GM18951 (cell line): Measurements from ENCODE around the gene CNPY1.

Source experiments
- POLR2A ChIP-seq: IDR thresholded peaks from 4 replicates; pipeline ENCODE4 v1.6.1; 2011; ENCODE audit warnings: mild to moderate bottlenecking; ENCODE audit not compliant: insufficient read length, insufficient read depth; ENCODE audit errors: extremely low read depth
- in situ Hi-C: fragments of 300-500 bp; cut with MboI; formaldehyde crosslinking; loops from one replicate; pipeline ENCODE4 v1.12.0; 2022; ENCODE audit warnings: low sequenced_read_pairs, mixed read lengths, inconsistent platforms; ENCODE audit not compliant: unreplicated experiment

The CNPY1 gene

DNA sequence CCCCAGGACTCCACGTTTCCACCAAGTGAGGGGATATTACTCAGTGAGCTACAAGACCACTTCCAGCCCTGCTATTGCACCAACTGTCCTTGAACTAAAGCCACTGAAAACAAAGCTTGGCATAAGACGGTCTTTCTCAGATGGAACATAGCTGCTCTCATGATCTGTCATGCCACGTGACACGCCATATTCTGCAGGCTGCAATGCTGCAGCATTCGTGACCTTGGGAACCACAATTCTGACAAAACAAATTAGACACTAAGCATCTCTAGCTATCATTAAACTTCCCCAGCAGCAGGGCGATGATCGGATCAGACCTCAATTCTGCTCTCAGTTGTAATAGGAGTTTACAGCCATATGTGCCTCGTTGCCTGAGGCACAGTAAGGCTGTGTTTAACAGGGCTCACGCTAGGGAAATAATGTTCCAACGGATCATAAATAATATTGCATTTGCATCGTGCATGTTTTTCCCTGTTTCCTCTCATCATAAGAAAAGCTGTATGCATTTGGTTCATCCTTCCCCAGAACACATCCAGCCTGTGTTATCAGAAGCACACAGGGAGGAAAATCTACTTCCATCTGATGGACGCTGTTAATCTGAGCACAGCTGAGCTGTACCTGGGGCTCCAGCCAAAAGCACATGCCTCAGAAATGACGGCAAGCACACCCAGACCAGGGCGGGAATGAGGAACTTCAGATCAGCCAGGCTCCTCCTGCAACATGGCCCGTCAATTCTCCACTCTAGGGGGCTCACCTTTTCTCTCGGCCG, 38.6 kb upstream of the CNPY1 start:
- in situ Hi-C loops, result no loop called here

DNA sequence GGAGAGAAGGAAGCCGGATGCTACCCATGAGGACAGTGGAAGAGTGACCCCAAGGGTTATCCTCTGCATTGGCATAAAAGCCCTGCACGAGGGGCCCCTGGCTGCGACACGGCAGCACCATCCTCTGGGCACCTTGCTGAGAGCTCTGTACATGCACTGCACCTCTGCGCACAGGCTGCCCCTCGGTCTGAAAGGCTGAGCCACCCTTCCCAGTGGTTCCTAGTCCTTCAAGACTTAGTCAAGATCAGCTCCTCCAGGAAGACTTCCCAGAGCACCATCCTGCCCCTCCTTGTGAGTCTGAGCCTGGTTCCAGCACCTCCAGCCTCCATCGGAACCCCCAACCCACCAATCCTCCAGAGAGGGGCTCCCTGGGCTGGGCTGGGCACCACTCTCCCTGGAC, 37.9 kb upstream of the CNPY1 start:
- TF ChIP-seq POLR2A, result no peak
- in situ Hi-C loops, result no loop called here

More for the DNA sequence above, 38.6 kb upstream of the CNPY1 start:
- no peak for TF ChIP-seq POLR2A

DNA sequence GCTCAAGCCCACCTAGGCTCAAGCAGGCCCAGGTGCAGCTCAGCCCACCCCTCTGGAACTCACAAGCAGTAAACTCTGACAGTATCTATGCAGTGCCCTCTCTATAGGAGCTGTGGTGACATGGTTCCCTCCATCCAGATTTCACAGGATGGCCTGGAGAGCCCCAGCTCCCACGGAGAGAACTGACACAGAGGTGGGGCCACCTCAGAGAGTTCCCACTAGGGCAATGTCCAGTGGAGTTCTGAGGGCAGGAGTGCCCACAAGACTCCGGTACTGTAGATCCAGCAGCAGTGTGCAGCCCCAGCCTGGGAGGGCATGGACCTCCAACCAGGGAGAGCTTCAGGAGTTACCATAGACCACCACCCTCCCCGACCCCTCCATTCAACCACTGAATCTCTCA, 37.3 kb upstream of the CNPY1 start:
- in situ Hi-C loops, result no loop called here
- no peak for TF ChIP-seq POLR2A

DNA sequence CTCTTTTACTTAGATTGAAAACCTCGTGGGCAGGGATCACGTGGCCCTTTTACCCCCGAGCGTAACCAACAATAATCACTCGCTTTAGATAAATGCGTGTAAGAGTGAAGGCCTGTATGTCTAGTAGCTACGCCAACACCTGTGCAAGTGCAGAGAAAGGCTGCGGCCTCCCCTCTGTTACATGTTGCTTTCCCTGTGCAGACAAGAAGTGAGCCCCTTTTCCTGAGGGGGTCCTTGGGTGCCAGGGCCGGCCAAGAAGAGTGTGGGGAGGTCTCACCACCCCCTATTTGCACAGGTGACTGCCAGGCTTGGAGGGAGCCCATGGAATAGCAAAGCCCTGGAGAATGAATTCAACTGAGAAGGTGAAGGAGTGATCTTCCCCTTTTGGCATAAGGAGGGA, 35.6 kb upstream of the CNPY1 start:
- TF ChIP-seq POLR2A, result no peak
- in situ Hi-C loops, result no loop called here

DNA sequence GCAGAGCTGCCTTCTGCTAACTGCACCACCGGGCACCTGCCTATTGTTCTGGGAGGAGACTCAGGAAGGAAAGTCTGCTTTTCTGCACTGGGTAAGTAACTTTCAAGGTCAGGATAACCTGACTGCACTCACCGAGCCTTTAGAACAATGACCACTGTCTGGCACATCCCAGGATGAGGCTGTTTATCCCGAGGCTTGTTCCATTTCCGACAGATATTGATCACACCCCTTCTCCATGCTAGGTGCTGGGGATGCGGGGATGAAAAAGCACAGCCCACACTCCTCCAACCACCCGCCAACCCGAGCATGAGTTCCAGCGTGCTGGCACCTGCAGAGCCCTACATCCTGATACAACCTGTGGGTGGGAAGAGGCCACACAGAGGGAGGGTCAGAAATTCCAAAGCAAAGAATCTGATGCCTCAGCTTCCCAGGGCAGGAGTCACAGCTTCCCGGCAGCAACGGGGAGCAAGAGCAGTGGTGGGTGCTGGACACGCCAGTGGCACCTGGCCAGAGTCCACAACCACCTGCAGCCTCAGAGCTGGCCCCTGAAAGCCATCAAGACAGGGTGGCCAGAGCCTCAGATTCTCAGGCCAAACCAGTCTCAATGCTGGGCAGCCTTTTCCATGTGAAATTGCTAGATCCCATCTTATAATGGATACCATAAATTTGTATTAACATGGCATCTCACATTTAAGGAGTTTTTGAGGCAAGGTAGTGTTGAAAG, 34.9 kb upstream of the CNPY1 start:
- no peak for TF ChIP-seq POLR2A
- in situ Hi-C loops, result no loop called here

DNA sequence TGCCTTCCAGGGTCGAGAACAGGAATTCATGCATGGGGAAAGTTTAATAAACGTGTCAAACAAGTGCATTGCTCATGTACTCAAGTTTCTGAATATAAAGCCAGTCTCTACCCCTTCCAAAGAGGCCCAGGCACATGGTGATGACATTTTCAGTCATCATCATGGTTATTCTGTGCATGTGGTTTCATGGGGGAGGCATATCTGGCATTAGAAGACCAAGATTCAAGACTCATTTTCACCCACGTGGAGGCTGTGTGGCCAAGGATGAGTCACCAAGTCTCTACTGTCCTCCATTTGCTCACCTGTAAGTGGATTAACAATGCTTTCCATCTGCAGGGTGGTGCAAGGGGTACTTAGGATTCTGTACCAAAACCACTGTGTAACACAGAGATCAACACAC, 34.0 kb upstream of the CNPY1 start:
- in situ Hi-C loops, result no loop called here
- no peak for TF ChIP-seq POLR2A

DNA sequence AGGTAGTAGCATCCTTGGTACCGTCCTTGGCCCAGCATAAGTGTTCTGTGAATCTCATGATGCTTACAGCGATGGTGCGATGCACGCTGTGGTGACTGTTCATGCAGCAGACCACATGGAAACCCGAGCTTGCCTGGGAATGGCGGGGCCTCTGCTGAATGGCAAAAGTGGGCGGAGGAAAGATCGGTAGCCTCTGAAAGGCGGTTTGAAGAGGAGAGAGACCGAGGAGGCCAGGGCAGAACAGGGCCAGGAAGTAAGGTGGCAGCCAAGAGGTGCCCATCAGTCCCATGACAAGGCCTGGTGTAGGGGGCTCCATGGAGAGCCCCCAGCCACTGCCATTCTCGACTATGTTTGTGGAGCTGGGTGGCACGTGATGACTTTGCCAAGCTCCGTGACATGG, 33.2 kb upstream of the CNPY1 start:
- TF ChIP-seq POLR2A, result no peak
- in situ Hi-C loops, result no loop called here

DNA sequence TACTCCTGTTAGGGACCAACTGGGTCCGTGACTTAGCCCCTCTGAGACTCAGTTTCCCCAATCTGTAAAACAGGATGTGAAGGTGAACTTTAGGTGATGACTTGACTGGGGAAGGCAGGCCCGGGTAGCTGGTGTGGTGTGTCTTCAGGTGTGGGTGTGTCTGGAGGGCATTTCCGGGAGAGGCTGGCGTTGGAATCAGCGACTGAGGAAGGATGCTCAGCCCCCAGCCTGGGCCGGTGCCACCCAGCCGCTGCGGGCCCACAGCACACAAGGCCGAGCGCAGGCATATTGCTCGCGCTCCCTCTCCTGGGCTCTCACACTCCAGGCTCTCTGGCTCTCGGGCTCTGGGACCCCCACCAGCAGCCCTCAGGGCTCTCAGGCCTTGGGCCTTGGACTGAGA, 31.7 kb upstream of the CNPY1 start:
- in situ Hi-C loops, result no loop called here
- TF ChIP-seq POLR2A, result no peak

DNA sequence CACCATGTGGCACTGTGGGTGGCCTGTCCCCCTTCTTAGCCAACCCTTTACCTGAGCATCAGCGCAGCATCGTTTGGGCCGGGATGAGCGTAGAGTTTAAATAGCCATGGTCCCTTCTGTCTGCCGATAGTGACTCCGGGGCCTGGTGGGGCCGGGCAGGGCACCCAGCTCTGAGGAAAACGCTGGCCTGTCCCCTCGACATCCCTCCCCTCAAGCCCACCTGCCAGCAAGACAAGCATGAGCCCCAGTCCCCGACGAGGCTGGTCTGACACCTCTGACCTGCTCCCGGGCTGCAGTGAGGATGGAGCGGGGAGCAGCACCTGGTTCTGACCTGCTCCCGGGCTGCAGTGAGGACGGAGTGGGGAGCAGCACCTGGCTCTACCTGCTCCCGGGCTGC, 31.1 kb upstream of the CNPY1 start:
- no peak for TF ChIP-seq POLR2A

DNA sequence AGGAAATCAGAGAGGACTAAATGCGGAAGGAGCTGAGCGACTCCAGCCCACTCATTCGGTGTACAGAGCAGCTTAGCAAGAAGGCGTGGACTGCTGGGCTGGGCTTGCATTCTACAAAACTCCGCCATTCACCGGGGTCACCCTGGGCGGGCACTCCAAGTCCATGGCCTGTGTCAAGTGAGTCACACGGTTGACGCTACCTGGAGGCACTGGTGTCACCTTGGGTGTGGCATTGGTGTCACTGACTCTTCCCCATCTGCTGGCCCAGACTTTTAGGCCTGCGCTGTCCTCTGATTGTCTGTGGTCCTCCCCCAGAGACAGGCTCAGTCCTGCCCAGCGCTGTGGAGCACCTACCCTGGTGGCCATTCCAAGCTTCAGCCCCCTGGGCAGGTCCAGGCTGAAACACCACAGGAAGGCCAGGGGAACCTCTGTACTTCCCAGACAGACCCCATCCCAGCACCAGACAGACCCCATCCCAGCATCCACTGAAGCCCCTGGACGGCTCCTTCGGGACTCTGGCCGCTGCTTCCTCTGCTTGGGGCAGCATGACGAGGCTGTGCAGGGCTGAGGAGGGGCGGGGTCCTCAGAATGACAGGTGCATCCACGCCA, 30.6 kb upstream of the CNPY1 start:
- TF ChIP-seq POLR2A, result no peak

More for the DNA sequence above, 31.1 kb upstream of the CNPY1 start:
- in situ Hi-C loops, result no loop called here

DNA sequence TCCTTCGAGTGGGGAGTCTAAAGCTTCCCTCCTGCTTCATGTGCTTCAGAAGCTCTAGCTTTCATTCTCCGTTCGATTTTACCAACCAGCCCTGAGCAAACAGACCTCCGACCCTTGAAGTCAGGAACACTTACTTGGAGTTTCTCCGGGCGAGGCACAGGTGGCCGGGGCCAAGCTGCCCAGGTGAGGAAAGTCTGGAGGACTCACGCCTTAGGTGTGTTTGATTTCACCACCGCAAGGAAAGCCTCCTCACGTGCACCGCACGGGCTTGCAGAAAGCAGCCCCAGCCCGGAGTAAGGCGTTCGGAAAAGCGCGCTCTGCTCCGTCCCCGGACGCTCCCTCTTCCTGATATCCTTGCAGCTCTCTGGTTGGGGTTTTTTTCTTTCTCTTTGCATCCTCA, 30.1 kb upstream of the CNPY1 start:
- TF ChIP-seq POLR2A, result no peak
- in situ Hi-C loops, result no loop called here

More for the DNA sequence above, 30.6 kb upstream of the CNPY1 start:
- in situ Hi-C loops, result no loop called here

DNA sequence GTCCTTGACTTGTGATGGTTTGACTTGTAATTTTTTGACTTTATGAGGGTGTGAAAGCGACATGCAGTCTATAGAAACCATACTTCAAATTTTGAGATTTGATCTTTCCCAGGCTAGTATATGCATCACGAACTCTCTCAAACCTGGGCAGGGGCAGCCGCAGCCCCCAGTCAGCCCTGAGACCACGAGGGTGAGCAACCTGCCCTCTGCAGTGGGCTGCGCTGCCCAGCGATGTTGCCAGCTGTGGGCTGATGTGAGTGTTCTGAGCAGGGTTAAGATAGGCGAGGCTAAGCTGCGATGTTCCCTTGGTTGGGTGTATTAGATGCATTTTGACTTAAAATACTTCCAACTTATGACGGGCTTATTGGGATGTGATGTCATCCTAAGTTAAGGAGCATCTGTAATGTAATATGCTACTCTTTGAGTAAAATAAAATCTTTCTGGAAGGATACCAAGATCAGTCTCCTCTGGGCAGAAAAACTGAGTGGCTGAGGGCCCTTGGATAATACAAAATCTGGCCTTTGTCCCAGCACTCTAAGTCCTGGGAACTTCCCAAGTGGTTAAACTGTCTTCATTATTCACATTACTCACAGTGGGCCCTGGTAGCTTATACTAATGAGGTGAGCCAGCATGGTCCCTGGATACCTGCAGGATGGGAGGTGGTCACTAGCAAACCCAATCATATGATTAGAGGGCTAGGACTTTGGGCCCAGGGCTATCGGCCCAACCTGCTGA, 28.4 kb upstream of the CNPY1 start:
- in situ Hi-C loops, result no loop called here
- TF ChIP-seq POLR2A, result no peak

DNA sequence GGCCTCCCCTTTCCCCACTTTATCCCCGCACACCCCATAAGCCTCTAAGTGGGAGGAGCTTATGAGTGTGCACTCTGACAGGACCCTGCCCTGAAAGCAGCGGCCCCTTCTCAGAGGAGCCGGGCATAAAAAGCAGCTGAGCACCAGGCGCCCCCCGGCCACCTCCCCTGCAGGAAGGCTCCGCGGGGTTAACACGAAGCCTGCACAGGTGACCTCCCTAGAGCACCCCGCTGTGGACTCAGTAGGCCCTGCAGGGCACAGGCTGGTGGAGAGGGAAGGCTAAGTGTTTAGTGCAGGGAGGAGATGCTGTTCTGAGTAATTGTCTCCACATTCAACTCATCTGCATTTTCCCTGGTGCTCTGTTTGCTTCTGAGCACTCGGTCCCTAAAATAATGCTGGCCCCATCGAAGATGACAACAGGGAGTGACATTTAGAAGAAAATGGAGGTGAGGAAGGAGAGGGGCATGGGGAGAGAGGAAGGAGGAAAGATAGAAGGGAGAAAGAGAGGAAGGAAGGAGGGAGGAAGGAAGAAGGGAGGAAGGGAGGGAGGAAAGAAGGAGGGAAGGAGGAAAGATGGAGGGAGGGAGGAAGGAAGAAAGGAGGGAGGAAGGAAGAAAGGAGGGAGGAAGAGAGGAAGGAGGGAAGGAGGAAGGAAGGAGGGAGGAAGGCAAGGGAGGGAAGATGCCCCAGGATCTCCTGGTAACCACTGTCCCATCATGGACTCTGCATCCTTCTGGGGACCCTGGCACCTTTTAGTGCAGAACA, 25.4 kb upstream of the CNPY1 start:
- in situ Hi-C loops, result no loop called here
- TF ChIP-seq POLR2A, result no peak

DNA sequence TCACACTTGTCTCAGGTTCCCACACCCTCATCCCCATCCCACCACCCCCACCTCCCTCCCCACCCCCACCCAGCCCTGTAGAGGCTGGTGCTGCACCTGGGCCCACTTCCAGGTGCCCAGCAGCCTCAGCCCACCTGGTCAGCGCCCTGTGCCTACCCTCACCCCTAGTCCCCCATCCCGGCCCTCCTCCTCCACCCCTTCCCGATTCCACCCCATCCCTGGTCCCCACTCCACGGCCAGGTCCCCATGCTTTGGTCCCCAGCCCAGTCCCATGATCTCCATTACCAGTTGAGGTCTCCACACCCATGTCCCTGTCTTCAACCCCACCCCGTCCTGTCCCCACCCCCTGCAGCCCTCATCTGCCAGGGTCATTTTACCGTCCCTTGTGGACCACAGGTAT, 24.6 kb upstream of the CNPY1 start:
- in situ Hi-C loops, result no loop called here

More for the DNA sequence above, 24.6 kb upstream of the CNPY1 start:
- TF ChIP-seq POLR2A, result no peak
